Non-pigmented ciliary epithelial cell (primary cell): ENCODE results near the gene ENTPD5.
"Not testable (repeated sequence)": the region's sequence is repeated elsewhere in the genome, so short reads cannot be mapped to it uniquely, and the experiment has no call there.

Experiments used
- DNase-seq: peaks from one replicate; pipeline ENCODE4 v3.0.0-alpha.2; 2010; ENCODE audit warnings: low read depth

ENTPD5 gene

GRCh38 chr14:73943083-73943482 lies 76.0 kb downstream of the ENTPD5 start:
- DNase-seq, result peak; percentile 9

GRCh38 chr14:73942180-73942579 lies 76.9 kb downstream of the ENTPD5 start:
- DNase-seq, result no peak

GRCh38 chr14:73937012-73937411 lies 82.1 kb downstream of the ENTPD5 start:
- DNase-seq, result no peak

- no peak for DNase-seq
Measured at GRCh38 chr14:73936548-73936947, 82.5 kb downstream of the ENTPD5 start.

- DNase-seq, result no peak
Measured at GRCh38 chr14:73935666-73936065, 83.4 kb downstream of the ENTPD5 start.

- DNase-seq, result no peak
Measured at GRCh38 chr14:73924337-73924736, 94.8 kb downstream of the ENTPD5 start.

- not testable (repeated sequence) for DNase-seq
Measured at GRCh38 chr14:73919457-73919856, 99.6 kb downstream of the ENTPD5 start.

- DNase-seq, result no peak
Measured at GRCh38 chr14:73916324-73916723, 102.8 kb downstream of the ENTPD5 start.

- DNase-seq, result peak; percentile 57
Measured at GRCh38 chr14:73913256-73913655, 105.8 kb downstream of the ENTPD5 start.

- DNase-seq, result no peak
Measured at GRCh38 chr14:73909681-73910080, 109.4 kb downstream of the ENTPD5 start.
